A549 (cell line): ENCODE data around the gene CGB2. TPM values are rescaled to one million over a fixed set of nuclear protein-coding genes. Genes with fewer than 3 reads are reported as not detected.
"Not testable (repeated sequence)": the region's sequence is repeated elsewhere in the genome, so short reads cannot be mapped to it uniquely, and the experiment has no call there.

Experiments
- ATAC-seq, 2 experiments: fragments of 200-7000 bp in 1 of 2; fragments of >200 bp in 1 of 2; cut with Nextera tagmentation in 1 of 2; cut with Tn5 transposase in 1 of 2; 3 replicates each; pipeline versions ENCODE4 v1.8.0 to v1.9.1; 2018 to 2020; ENCODE audit warnings: mild to moderate bottlenecking in 1 of 2, moderate library complexity in 1 of 2
- CTCF ChIA-PET: fragments of 300-600 bp; sonication (Branson Sonifier 250); formaldehyde crosslinking; extraction: SDS; loops from one replicate; lab custom pipeline; 2021; ENCODE audit warnings: antibody characterized with exemption, inconsistent platforms; lab: Yijun Ruan, JAX
- POLR2A ChIA-PET: fragments of 350-600 bp; formaldehyde crosslinking; extraction: SDS; loops from one replicate; lab custom pipeline; 2021; ENCODE audit warnings: antibody characterized with exemption, inconsistent platforms; lab: Yijun Ruan, JAX
- DNase-seq, 2 experiments: peaks; one replicate each; pipeline versions ENCODE4 v3.0.0 to v3.0.0-alpha.2; 2011 to 2016; ENCODE audit warnings: low read depth in 1 of 2, low spot score in 1 of 2
- FAIRE-seq: peaks from 2 replicates; lab custom pipeline; 2011; peaks lifted over from hg19 to GRCh38; lab: Jason Lieb, UNC
- H3K27ac ChIP-seq, 2 experiments: fragments of >200 bp; sonication (Bioruptor Twin); formaldehyde crosslinking; 3 replicates each; pipeline ENCODE4 v1.5.1; 2016 to 2017
- H3K4me1 ChIP-seq: fragments of >200 bp; sonication (Bioruptor Twin); formaldehyde crosslinking; 3 replicates; pipeline ENCODE4 v1.6.1; 2016
- H3K4me2 ChIP-seq: fragments of >200 bp; sonication (Bioruptor Twin); formaldehyde crosslinking; 3 replicates; pipeline ENCODE4 v1.6.1; 2016
- H3K4me3 ChIP-seq: fragments of >200 bp; sonication (Bioruptor Twin); formaldehyde crosslinking; 3 replicates; pipeline ENCODE4 v1.5.1; 2016
- H3K9me3 ChIP-seq: fragments of >200 bp; sonication (Bioruptor Twin); formaldehyde crosslinking; 3 replicates; pipeline ENCODE4 v1.6.1; 2016
- ATOH8 ChIP-seq: fragments of 250-450 bp; sonication (Bioruptor Pico); IDR thresholded peaks from 2 replicates; pipeline ENCODE4 v1.5.0; 2020; ENCODE audit warnings: low read depth, mild to moderate bottlenecking, moderate library complexity
- BCL3 ChIP-seq: fragments of >200 bp; sonication (Bioruptor Twin); formaldehyde crosslinking; IDR thresholded peaks from 3 replicates; pipeline ENCODE4 v1.6.1; 2016
- BHLHE40 ChIP-seq: IDR thresholded peaks from 2 replicates; pipeline ENCODE4 v1.6.1; 2012; ENCODE audit warnings: low read depth, low read length, inconsistent platforms
- CBX8 ChIP-seq: fragments of 200-600 bp; sonication (generic); IDR thresholded peaks from 2 replicates; pipeline ENCODE4 v1.6.1; 2016
- CEBPB ChIP-seq, 2 experiments: fragments of >200 bp in 1 of 2; sonication (Bioruptor Twin) in 1 of 2; formaldehyde crosslinking in 1 of 2; IDR thresholded peaks; 2 replicates each; pipeline ENCODE4 v1.6.1; 2012 to 2016
- CHD2 ChIP-seq: fragments of 150-350 bp; IDR thresholded peaks from 2 replicates; pipeline ENCODE4 v1.6.1; 2014; ENCODE audit warnings: low read length; ENCODE audit not compliant: partially characterized antibody
- CTCF ChIP-seq: fragments of >200 bp; sonication (Bioruptor Twin); formaldehyde crosslinking; IDR thresholded peaks from 3 replicates; pipeline ENCODE4 v1.5.1; 2016
- E2F6 ChIP-seq: IDR thresholded peaks from 2 replicates; pipeline ENCODE4 v1.6.1; 2012; ENCODE audit warnings: low read depth, borderline replicate concordance
- EHMT2 ChIP-seq: fragments of 200-600 bp; sonication (generic); IDR thresholded peaks from 2 replicates; pipeline ENCODE4 v1.6.1; 2016; ENCODE audit warnings: antibody characterized with exemption, low read depth, mild to moderate bottlenecking, moderate library complexity
- EP300 ChIP-seq, 2 experiments: fragments of >200 bp; sonication (Bioruptor Twin); formaldehyde crosslinking; IDR thresholded peaks; 2 replicates in 1 of 2; 3 replicates in 1 of 2; pipeline ENCODE4 v1.6.1; 2016 to 2017
- FOSL2 ChIP-seq, 2 experiments: fragments of 450-650 bp in 1 of 2; fragments of >200 bp in 1 of 2; sonication (Bioruptor Twin) in 1 of 2; formaldehyde crosslinking; IDR thresholded peaks; 2 replicates each; pipeline versions ENCODE4 v1.5.0 to v1.6.1; 2016 to 2020; ENCODE audit warnings: mild to moderate bottlenecking in 1 of 2, moderate library complexity in 1 of 2
- HDAC2 ChIP-seq: fragments of 200-600 bp; sonication (generic); IDR thresholded peaks from 2 replicates; pipeline ENCODE4 v1.6.1; 2016
- HEYL ChIP-seq: fragments of 250-450 bp; sonication (Bioruptor Pico); IDR thresholded peaks from 2 replicates; pipeline ENCODE4 v1.8.0; 2021; ENCODE audit warnings: mild to moderate bottlenecking, moderate library complexity
- HOXB13 ChIP-seq: fragments of 250-450 bp; sonication (Bioruptor Pico); IDR thresholded peaks from 2 replicates; pipeline ENCODE4 v1.5.0; 2020; ENCODE audit warnings: low read depth, mild to moderate bottlenecking, moderate library complexity
- JUNB ChIP-seq: fragments of >200 bp; sonication (Bioruptor Twin); formaldehyde crosslinking; IDR thresholded peaks from 2 replicates; pipeline ENCODE4 v1.6.1; 2016
- NR3C1 ChIP-seq: fragments of >200 bp; sonication (Bioruptor Twin); formaldehyde crosslinking; IDR thresholded peaks from 3 replicates; pipeline ENCODE4 v1.6.1; 2017
- POLR2AphosphoS2 ChIP-seq: conservative IDR thresholded peaks from 2 replicates; pipeline ENCODE4 v1.6.1; 2012; ENCODE audit warnings: low read length, improper control_type of control experiment, inconsistent platforms
- RAD21 ChIP-seq, 2 experiments: fragments of >200 bp in 1 of 2; sonication (Bioruptor Twin) in 1 of 2; formaldehyde crosslinking in 1 of 2; IDR thresholded peaks in 1 of 2; conservative IDR thresholded peaks in 1 of 2; 2 replicates in 1 of 2; 3 replicates in 1 of 2; pipeline ENCODE4 v1.6.1; 2012 to 2018; ENCODE audit warnings: inconsistent platforms in 1 of 2
- RARB ChIP-seq: fragments of 250-450 bp; sonication (Bioruptor Pico); IDR thresholded peaks from 2 replicates; pipeline ENCODE4 v1.8.0; 2021; ENCODE audit warnings: mild to moderate bottlenecking, moderate library complexity
- REST ChIP-seq: fragments of 200-600 bp; sonication (generic); IDR thresholded peaks from 2 replicates; pipeline ENCODE4 v1.6.1; 2016; ENCODE audit warnings: antibody characterized with exemption, mild to moderate bottlenecking, moderate library complexity
- RFX5 ChIP-seq: fragments of 450-650 bp; IDR thresholded peaks from 2 replicates; pipeline ENCODE4 v1.7.1; 2014; ENCODE audit warnings: antibody characterized with exemption, mild to moderate bottlenecking, moderate library complexity
- SREBF2 ChIP-seq: fragments of 450-650 bp; IDR thresholded peaks from 2 replicates; pipeline ENCODE4 v1.6.1; 2014; ENCODE audit warnings: mild to moderate bottlenecking, moderate library complexity
- TFCP2L1 ChIP-seq: fragments of 250-450 bp; sonication (Bioruptor Pico); IDR thresholded peaks from 2 replicates; pipeline ENCODE4 v1.5.0; 2021; ENCODE audit warnings: mild to moderate bottlenecking
- WGBS: methylation state at CpG from one replicate; pipeline ENCODE4 v1.1.6; 2017; ENCODE audit errors: missing lambda C conversion rate; 5-methylcytosine and 5-hydroxymethylcytosine counted together
- polyA minus RNA-seq: library from RNA; depleted of rRNA, polyadenylated mRNA; stranded (reverse); fragments of >200 nt; gene quantifications from 2 replicates; pipeline ENCODE4 v1.2.3, GENCODE V29; 2011; rRNA and poly(A)+ RNA removed
- polyA plus RNA-seq, 4 experiments: library from polyadenylated mRNA; depleted of rRNA in 3 of 4; stranded (reverse); fragments of >200 nt; fragmentation: RNase III in 1 of 4; extraction: RNeasy Plus Mini Kit Qiagen cat#74134 plus additional on column Dnase treatment in 1 of 4; gene quantifications; 2 replicates in 3 of 4; 3 replicates in 1 of 4; pipeline ENCODE4 v1.2.3, GENCODE V29; 2011 to 2017

The CGB2 gene
- not detected in 2 replicates for polyA plus RNA-seq (2011; rRNA removed)
- 0.58 and 0.66 TPM in 2 replicates for polyA plus RNA-seq (2012; cell fraction: cytosol; rRNA removed)
- 0.59 TPM in 1 of 2 replicates, not detected in the other for polyA plus RNA-seq (2012; cell fraction: nucleus; rRNA removed)
- polyA plus RNA-seq (2017; fragmentation: RNase III; extraction: RNeasy Plus Mini Kit Qiagen cat#74134 plus additional on column Dnase treatment): not detected in 3 replicates
- 0.33 TPM in 1 of 2 replicates, not detected in the other for polyA minus RNA-seq

GRCh38 chr19:49031642-49032301 is at the start of gene CGB2:
CGB2 (plus strand) TSS chr19:49031890; CDS start chr19:49032096, 206 bp downstream.
- DNase-seq: peak in 1 of 2 experiments; percentile 69
- POLR2A ChIA-PET, H3K27ac ChIP-seq, H3K4me3 ChIP-seq, H3K9me3 ChIP-seq, H3K4me1 ChIP-seq, H3K4me2 ChIP-seq, FAIRE-seq: not testable (repeated sequence)
- CTCF ChIA-PET: interaction anchor here (0.6 to 1.4 kb wide), 5 partner anchors 32 to 76 kb away, joined by 3 to 7 read pairs (median 3); partner anchors contain the start of genes GYS1 and RUVBL2
- TF ChIP-seq CTCF (peak; percentile 35; the same call in 1 of the 3 replicates), SREBF2 (peak; percentile 12; the same call in 1 of the 2 replicates)
- 52% methylated on average over 28 of the region's 28 CpGs for WGBS
- ATAC-seq: peak in 1 of 2 experiments; percentile 83; a peak in 3 of 6 replicates

- CTCF ChIA-PET: interaction anchor here (0.6 to 19.0 kb wide), 5 partner anchors 11 to 187 kb away, joined by 3 to 360 read pairs (median 8); partner anchors contain the start of genes GYS1 and RUVBL2
These were observed 49.4 kb upstream of the CGB2 start for GRCh38 chr19:48982280-48982679.

GRCh38 chr19:48985711-48986110 is 46.0 kb upstream of the CGB2 start:
- H3K4me1 ChIP-seq: no peaks in the 10 kb centered on the region
- H3K9me3 ChIP-seq: no peaks in the 10 kb centered on the region
- H3K4me2 ChIP-seq: no peak overlapping the region
- ChIA-PET CTCF (interaction anchor here (1.1 to 19.0 kb wide), 4 partner anchors 9 to 28 kb away, joined by 3 to 360 read pairs (median 52); partner anchors contain the start of genes GYS1 and RUVBL2), POLR2A (no interaction called here)
- DNase-seq: no peak
- no peak for ATAC-seq
- no peak for FAIRE-seq
- 88% methylated on average over 13 of the region's 13 CpGs for WGBS
- no peak overlapping the region for H3K27ac ChIP-seq
- no peak overlapping the region for H3K4me3 ChIP-seq
- TF ChIP-seq HEYL (CRISPR knock-in tag) (no peak), HDAC2 (no peak), BCL3 (no peak), RAD21 (conservative IDR thresholded peaks at IDR 0.05 in 1 of 2, IDR thresholded peaks at IDR 0.05 in 1 of 2) (no peak), TFCP2L1 (CRISPR knock-in tag) (no peak), POLR2AphosphoS2 (no peak), BHLHE40 (no peak), ATOH8 (CRISPR knock-in tag) (no peak), FOSL2 (IDR thresholded peaks at IDR 0.05) (no peak), FOSL2 (CRISPR knock-in tag; IDR thresholded peaks at IDR 0.05) (no peak), HOXB13 (no peak), RFX5 (no peak), SREBF2 (no peak), JUNB (no peak), CEBPB (IDR thresholded peaks at IDR 0.05) (no peak), REST (no peak), NR3C1 (no peak)

More at GRCh38 chr19:48982280-48982679, 49.4 kb upstream of the CGB2 start:
- Histone ChIP-seq H3K9me3 (no peaks in the 10 kb centered on the region), H3K4me3 (no peak overlapping the region), H3K4me1 (peaks cover 13% of the 10 kb centered on the region), H3K4me2 (no peak overlapping the region), H3K27ac (no peak overlapping the region)
- TF ChIP-seq CBX8 (no peak), HDAC2 (no peak), EP300 (IDR thresholded peaks at IDR 0.05) (no peak), CHD2 (no peak), RARB (no peak), E2F6 (no peak), EHMT2 (no peak)
- WGBS: 90% methylated on average over 9 of the region's 9 CpGs
- FAIRE-seq (no peak), ATAC-seq (peak in 1 of 2 experiments; percentile 19; a peak in 1 of 6 replicates), DNase-seq (no peak)
- POLR2A ChIA-PET: no interaction called here
